GM18502 (cell line): ENCODE results near the gene DCLK1.
A peak's percentile ranks its signal among the peaks of the same experiment; 100 is the strongest.

Experiments used
- ATAC-seq: cut with Tn5 transposase; IDR thresholded peaks from one replicate; pipeline ENCODE4 v1.9.1; 2021; ENCODE audit warnings: mild to moderate bottlenecking; ENCODE audit not compliant: unreplicated experiment, poor library complexity

Gene DCLK1

GRCh38 chr13:35961461-35962220, 169.5 kb downstream of the DCLK1 start:
- ATAC-seq, result no peak

GRCh38 chr13:35961002-35961401, 170.2 kb downstream of the DCLK1 start:
- ATAC-seq, result no peak

- no peak for ATAC-seq
These were observed 173.2 kb downstream of the DCLK1 start for GRCh38 chr13:35957996-35958395.

GRCh38 chr13:35957241-35957731, 173.9 kb downstream of the DCLK1 start:
- ATAC-seq, result no peak

- no peak for ATAC-seq
These were observed 175.1 kb downstream of the DCLK1 start for GRCh38 chr13:35956074-35956473.

- no peak for ATAC-seq
These were observed 177.0 kb downstream of the DCLK1 start for GRCh38 chr13:35954207-35954560.

GRCh38 chr13:35953537-35954206, 177.5 kb downstream of the DCLK1 start:
- ATAC-seq, result peak; percentile 60

GRCh38 chr13:35947315-35947714, 183.9 kb downstream of the DCLK1 start:
- ATAC-seq, result no peak

GRCh38 chr13:35945368-35945767, 185.8 kb downstream of the DCLK1 start:
- no peak for ATAC-seq

- no peak for ATAC-seq
These were observed 189.8 kb downstream of the DCLK1 start for GRCh38 chr13:35941374-35941773.

GRCh38 chr13:35940734-35941133, 190.4 kb downstream of the DCLK1 start:
- ATAC-seq, result no peak

- ATAC-seq, result no peak
These were observed 194.8 kb downstream of the DCLK1 start for GRCh38 chr13:35936246-35936978.

GRCh38 chr13:35930665-35931631, 200.2 kb downstream of the DCLK1 start:
- peak; percentile 86 for ATAC-seq

GRCh38 chr13:35927567-35928021, 203.6 kb downstream of the DCLK1 start:
- ATAC-seq, result no peak

GRCh38 chr13:35926859-35927530, 204.2 kb downstream of the DCLK1 start:
- ATAC-seq, result no peak

GRCh38 chr13:35925669-35926068, 205.5 kb downstream of the DCLK1 start:
- ATAC-seq, result no peak

- ATAC-seq, result no peak
These were observed 207.8 kb downstream of the DCLK1 start for GRCh38 chr13:35923347-35923746.

- no peak for ATAC-seq
These were observed 210.4 kb downstream of the DCLK1 start for GRCh38 chr13:35920816-35921215.

- ATAC-seq, result peak; percentile 27
These were observed 213.1 kb downstream of the DCLK1 start for GRCh38 chr13:35917942-35918645.
